Neural progenitor cell (in vitro differentiated cells): Measurements from ENCODE around the gene RAB40B. TPM values are rescaled to one million over a fixed set of nuclear protein-coding genes. Genes with fewer than 3 reads are reported as not detected.

Experiments
- DNase-seq: peaks from one replicate; pipeline ENCODE4 v3.0.0-alpha.2; 2016; ENCODE audit warnings: low spot score
- H2AFZ ChIP-seq: fragments of 200-600 bp; sonication (generic); replicated peaks from 2 replicates; pipeline ENCODE4 v1.6.1; 2016; ENCODE audit warnings: antibody characterized with exemption
- H3F3A ChIP-seq: fragments of 200-600 bp; sonication (generic); 2 replicates; pipeline ENCODE4 v1.6.1; 2016; ENCODE audit warnings: antibody characterized with exemption, low read depth
- H3K27ac ChIP-seq: fragments of 200-600 bp; sonication (generic); 2 replicates; pipeline ENCODE4 v1.5.1; 2016; ENCODE audit warnings: mild to moderate bottlenecking
- H3K27me3 ChIP-seq: fragments of 200-600 bp; sonication (generic); 2 replicates; pipeline ENCODE4 v1.6.1; 2016; ENCODE audit warnings: mild to moderate bottlenecking, moderate library complexity
- H3K36me3 ChIP-seq: fragments of 200-600 bp; sonication (generic); 2 replicates; pipeline ENCODE4 v1.5.1; 2016
- H3K4me1 ChIP-seq: fragments of 200-600 bp; sonication (generic); 2 replicates; pipeline ENCODE4 v1.6.1; 2016; ENCODE audit warnings: mixed run types
- H3K4me2 ChIP-seq: fragments of 200-600 bp; sonication (generic); 2 replicates; pipeline ENCODE4 v1.6.1; 2016
- H3K4me3 ChIP-seq: fragments of 200-600 bp; sonication (generic); 2 replicates; pipeline ENCODE4 v1.5.1; 2016
- H3K79me2 ChIP-seq: fragments of 200-600 bp; sonication (generic); 2 replicates; pipeline ENCODE4 v1.6.1; 2016; ENCODE audit warnings: low read depth
- H3K9ac ChIP-seq: fragments of 200-600 bp; sonication (generic); 2 replicates; pipeline ENCODE4 v1.6.1; 2016
- H3K9me3 ChIP-seq: fragments of 200-600 bp; sonication (generic); 2 replicates; pipeline ENCODE4 v1.5.1; 2016; ENCODE audit warnings: low read depth
- H4K20me1 ChIP-seq: fragments of 200-600 bp; sonication (generic); 2 replicates; pipeline ENCODE4 v1.6.1; 2016; ENCODE audit warnings: low read depth
- H3K27ac Mint-ChIP-seq: 3 replicates; pipeline ENCODE4 v1.8.0; 2021; ENCODE audit warnings: mixed read lengths
- H3K27me3 Mint-ChIP-seq: 2 replicates; pipeline ENCODE4 v1.8.0; 2022; ENCODE audit warnings: low read depth, mild to moderate bottlenecking, inconsistent platforms, moderate library complexity, mixed read lengths; ENCODE audit not compliant: insufficient read depth
- H3K36me3 Mint-ChIP-seq: 3 replicates; pipeline ENCODE4 v1.8.0; 2021; ENCODE audit warnings: mixed read lengths
- H3K4me1 Mint-ChIP-seq: 3 replicates; pipeline ENCODE4 v1.8.0; 2021; ENCODE audit warnings: mixed read lengths
- H3K4me3 Mint-ChIP-seq: 3 replicates; pipeline ENCODE4 v1.8.0; 2021; ENCODE audit warnings: mild to moderate bottlenecking, moderate library complexity, mixed read lengths
- H3K9me3 Mint-ChIP-seq: 3 replicates; pipeline ENCODE4 v1.8.0; 2020; ENCODE audit warnings: mixed read lengths
- EZH2 ChIP-seq: fragments of 200-600 bp; sonication (generic); IDR thresholded peaks from 2 replicates; pipeline ENCODE4 v1.6.1; 2017; ENCODE audit warnings: antibody characterized with exemption, mild to moderate bottlenecking, moderate library complexity
- EZH2phosphoT487 ChIP-seq: fragments of 200-600 bp; sonication (generic); IDR thresholded peaks from 2 replicates; pipeline ENCODE4 v1.6.1; 2017; ENCODE audit warnings: antibody characterized with exemption
- total RNA-seq: library from RNA; depleted of rRNA; stranded (reverse); fragments of >200 nt; gene quantifications from 2 replicates; pipeline ENCODE4 v1.2.3, GENCODE V29; 2015; ENCODE audit warnings: low replicate concordance
- TF ChIP-seq, protein P1 (sequence below): fragments of 200-600 bp; sonication (generic); IDR thresholded peaks from 2 replicates; pipeline ENCODE4 v1.5.1; 2017; ENCODE audit warnings: antibody characterized with exemption, mild to moderate bottlenecking

The RAB40B gene
- total RNA-seq, 1 donor from 2014 or later, result 5.6 TPM

DNA sequence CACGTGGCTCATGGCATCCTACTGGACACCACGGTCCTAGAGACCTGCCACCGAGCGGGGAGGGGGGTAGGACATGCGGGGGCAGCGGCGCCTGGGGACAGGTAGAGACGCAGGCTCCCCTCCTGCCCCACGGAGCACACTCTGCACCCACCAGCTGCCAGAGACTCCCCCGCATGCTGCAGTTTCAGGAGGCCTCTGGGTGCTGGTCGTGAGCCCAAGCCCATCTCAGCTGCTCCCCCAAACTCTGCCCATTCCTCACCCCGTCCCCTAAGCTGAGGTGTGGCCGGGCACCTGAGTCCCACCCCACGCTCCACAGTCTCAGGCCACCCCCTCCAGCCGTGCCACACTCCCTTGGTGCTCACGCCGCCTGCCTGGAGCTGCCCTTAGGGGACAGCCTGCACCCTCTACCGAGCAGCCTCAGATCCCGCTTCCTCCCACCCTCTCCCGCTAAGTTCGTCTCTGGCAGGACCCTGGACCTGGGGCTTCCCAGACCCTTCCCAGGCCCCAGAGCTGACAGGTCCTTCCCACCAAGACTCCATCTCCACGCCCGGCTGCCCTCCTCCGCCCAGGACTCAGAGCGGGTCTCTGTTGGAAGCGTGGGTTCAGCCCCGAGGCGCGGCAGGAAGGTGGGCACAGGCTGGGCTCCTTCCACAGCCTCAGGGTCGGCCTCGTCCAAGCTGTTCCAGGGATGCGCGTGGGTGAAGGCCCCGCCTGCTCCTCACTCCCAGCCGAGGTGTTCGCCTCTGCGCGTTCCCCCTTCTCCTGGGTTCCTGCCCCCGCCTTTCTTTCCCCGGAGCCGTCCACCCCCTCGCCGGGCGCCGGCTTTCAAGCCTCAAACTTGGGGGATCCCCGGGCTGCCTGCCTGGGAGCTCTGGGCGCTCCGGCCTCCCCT is 1.3 kb downstream of the RAB40B start:
- H3K4me3 ChIP-seq, result peak overlapping the region; percentile 77

DNA sequence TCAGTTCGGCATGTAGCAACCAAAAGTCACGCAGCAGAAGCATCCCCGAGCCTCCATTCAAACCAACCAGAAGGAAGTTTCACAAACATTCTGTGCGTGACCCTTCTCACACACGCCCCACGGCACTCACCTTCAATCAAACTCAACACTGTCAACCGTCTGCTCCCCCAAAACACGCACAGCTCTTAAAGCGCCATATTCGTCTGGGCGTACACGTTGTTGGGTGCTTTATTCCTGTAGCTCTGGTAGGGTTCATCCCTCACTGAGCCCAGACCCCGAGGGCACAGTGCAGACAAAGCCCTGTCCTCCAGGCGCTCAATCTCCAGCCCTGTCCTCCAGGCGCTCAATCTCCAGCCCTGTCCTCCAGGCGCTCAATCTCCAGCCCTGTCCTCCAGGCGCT is 2.2 kb downstream of the RAB40B start:
- Mint-ChIP-seq H3K9me3 (peaks cover 24% of the 10 kb centered on the region), H3K36me3 (peaks cover 10% of the 10 kb centered on the region), H3K4me3 (peak overlapping the region; percentile 67), H3K4me1 (peaks cover 5% of the 10 kb centered on the region), H3K27ac (no peak overlapping the region), H3K27me3 (peaks cover 33% of the 10 kb centered on the region)
- Histone ChIP-seq H3K9ac (no peak overlapping the region), H3K36me3 (no peaks in the 10 kb centered on the region), H3K27me3 (peaks cover 56% of the 10 kb centered on the region), H3K4me1 (peaks cover 9% of the 10 kb centered on the region), H3F3A (peaks cover 6% of the 10 kb centered on the region), H3K79me2 (no peaks in the 10 kb centered on the region), H4K20me1 (peaks cover 8% of the 10 kb centered on the region), H3K27ac (no peak overlapping the region), H3K4me3 (no peak overlapping the region), H2AFZ (no peak overlapping the region), H3K9me3 (no peaks in the 10 kb centered on the region), H3K4me2 (no peak overlapping the region)
- DNase-seq, result no peak
- TF ChIP-seq, protein P1, sequence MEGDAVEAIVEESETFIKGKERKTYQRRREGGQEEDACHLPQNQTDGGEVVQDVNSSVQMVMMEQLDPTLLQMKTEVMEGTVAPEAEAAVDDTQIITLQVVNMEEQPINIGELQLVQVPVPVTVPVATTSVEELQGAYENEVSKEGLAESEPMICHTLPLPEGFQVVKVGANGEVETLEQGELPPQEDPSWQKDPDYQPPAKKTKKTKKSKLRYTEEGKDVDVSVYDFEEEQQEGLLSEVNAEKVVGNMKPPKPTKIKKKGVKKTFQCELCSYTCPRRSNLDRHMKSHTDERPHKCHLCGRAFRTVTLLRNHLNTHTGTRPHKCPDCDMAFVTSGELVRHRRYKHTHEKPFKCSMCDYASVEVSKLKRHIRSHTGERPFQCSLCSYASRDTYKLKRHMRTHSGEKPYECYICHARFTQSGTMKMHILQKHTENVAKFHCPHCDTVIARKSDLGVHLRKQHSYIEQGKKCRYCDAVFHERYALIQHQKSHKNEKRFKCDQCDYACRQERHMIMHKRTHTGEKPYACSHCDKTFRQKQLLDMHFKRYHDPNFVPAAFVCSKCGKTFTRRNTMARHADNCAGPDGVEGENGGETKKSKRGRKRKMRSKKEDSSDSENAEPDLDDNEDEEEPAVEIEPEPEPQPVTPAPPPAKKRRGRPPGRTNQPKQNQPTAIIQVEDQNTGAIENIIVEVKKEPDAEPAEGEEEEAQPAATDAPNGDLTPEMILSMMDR, result no peak
- TF ChIP-seq EZH2 (no peak), EZH2phosphoT487 (no peak)

More for the DNA sequence above, 1.3 kb downstream of the RAB40B start:
- H3K79me2 ChIP-seq, result no peaks in the 10 kb centered on the region
- no peak overlapping the region for H3K27ac ChIP-seq
- no peak overlapping the region for H3K9ac ChIP-seq
- H3K4me2 ChIP-seq, result peak overlapping the region; percentile 99
- H3K9me3 Mint-ChIP-seq, result peaks cover 24% of the 10 kb centered on the region
- peaks cover 8% of the 10 kb centered on the region for H4K20me1 ChIP-seq
- H3K4me1 ChIP-seq, result peaks cover 4% of the 10 kb centered on the region
- peak; percentile 70 for TF ChIP-seq EZH2phosphoT487
- no peak for TF ChIP-seq EZH2
- DNase-seq, result peak; percentile 38
- peaks cover 10% of the 10 kb centered on the region for H3K36me3 Mint-ChIP-seq
- H3K9me3 ChIP-seq, result no peaks in the 10 kb centered on the region
- H3K27me3 ChIP-seq, result peaks cover 58% of the 10 kb centered on the region
- no peak overlapping the region for H3K27ac Mint-ChIP-seq
- H3F3A ChIP-seq, result peaks cover 6% of the 10 kb centered on the region
- H3K4me3 Mint-ChIP-seq, result peak overlapping the region; percentile 77
- peaks cover 31% of the 10 kb centered on the region for H3K27me3 Mint-ChIP-seq
- H2AFZ ChIP-seq, result no peak overlapping the region
- H3K36me3 ChIP-seq, result no peaks in the 10 kb centered on the region
- H3K4me1 Mint-ChIP-seq, result peaks cover 7% of the 10 kb centered on the region

DNA sequence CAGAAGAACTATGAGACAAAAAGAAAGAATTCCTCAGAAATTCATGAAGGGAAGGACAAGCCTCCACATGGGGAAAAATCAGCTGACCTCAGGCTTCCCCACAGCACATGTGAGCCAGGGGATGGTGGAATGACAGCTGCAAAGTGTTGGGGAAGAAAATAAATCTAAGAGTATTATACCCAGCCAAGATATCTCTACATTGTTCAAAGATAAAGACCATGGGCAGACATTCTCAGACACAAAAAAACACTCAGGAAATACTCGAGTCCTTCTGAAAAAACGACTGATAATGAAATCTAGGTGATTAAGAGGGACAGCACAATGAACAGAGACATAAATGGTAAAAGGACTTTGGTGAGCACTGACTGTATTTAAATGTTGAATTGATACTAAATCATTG is 3.9 kb downstream of the RAB40B start:
- Mint-ChIP-seq H3K4me3 (no peak overlapping the region), H3K36me3 (peaks cover 13% of the 10 kb centered on the region), H3K9me3 (peaks cover 24% of the 10 kb centered on the region)

More for the DNA sequence above, 3.9 kb downstream of the RAB40B start:
- Histone ChIP-seq H4K20me1 (peaks cover 8% of the 10 kb centered on the region), H3K27me3 (peaks cover 40% of the 10 kb centered on the region), H3K79me2 (no peaks in the 10 kb centered on the region), H2AFZ (no peak overlapping the region), H3K4me3 (no peak overlapping the region), H3K36me3 (no peaks in the 10 kb centered on the region), H3K4me1 (peaks cover 14% of the 10 kb centered on the region), H3K9ac (no peak overlapping the region), H3F3A (peaks cover 4% of the 10 kb centered on the region), H3K9me3 (no peaks in the 10 kb centered on the region), H3K27ac (no peak overlapping the region), H3K4me2 (no peak overlapping the region)
- DNase-seq, result no peak
- H3K27me3 Mint-ChIP-seq, result peaks cover 23% of the 10 kb centered on the region
- H3K4me1 Mint-ChIP-seq, result peaks cover 18% of the 10 kb centered on the region
- TF ChIP-seq EZH2phosphoT487 (no peak), EZH2 (no peak)
- TF ChIP-seq, protein P1, result no peak
- H3K27ac Mint-ChIP-seq, result no peak overlapping the region
